Neural cell (in vitro differentiated cells): ENCODE data around the gene DDOST. TPM values are rescaled to one million over a fixed set of nuclear protein-coding genes. Genes with fewer than 3 reads are reported as not detected.

Experiments used
- H2AFZ ChIP-seq: fragments of 200-600, 300-800 bp; sonication (generic), shearing (Covaris generic); 2 replicates; pipeline ENCODE4 v1.6.0; 2014; ENCODE audit warnings: low read depth, mild to moderate bottlenecking, antibody characterized with exemption, low read length, moderate library complexity
- H3F3A ChIP-seq: fragments of 200-600 bp; shearing (Covaris generic); 2 replicates; pipeline ENCODE4 v1.6.1; 2016; ENCODE audit warnings: mild to moderate bottlenecking, moderate library complexity, mixed read lengths, antibody characterized with exemption, low read length; ENCODE audit not compliant: insufficient read depth, poor library complexity, severe bottlenecking
- H3K27ac ChIP-seq: fragments of 200-600, 300-800 bp; sonication (generic), shearing (Covaris generic); 2 replicates; pipeline ENCODE4 v1.5.1; 2014; ENCODE audit warnings: mild to moderate bottlenecking, low read length, moderate library complexity
- H3K27me3 ChIP-seq: fragments of 300-800, 200-600 bp; sonication (generic), shearing (Covaris generic); 2 replicates; pipeline ENCODE4 v1.6.0; 2014; ENCODE audit warnings: mild to moderate bottlenecking, low read depth, low read length, moderate library complexity; ENCODE audit not compliant: insufficient read depth
- H3K36me3 ChIP-seq: fragments of 300-800, 200-600 bp; sonication (generic), shearing (Covaris generic); 2 replicates; pipeline ENCODE4 v1.5.1; 2014; ENCODE audit warnings: mild to moderate bottlenecking, antibody characterized with exemption, low read length, moderate library complexity; ENCODE audit not compliant: insufficient read depth
- H3K4me2 ChIP-seq: fragments of 300-800, 200-600 bp; sonication (generic), shearing (Covaris generic); 2 replicates; pipeline ENCODE4 v1.6.0; 2014; ENCODE audit warnings: mild to moderate bottlenecking, low read length
- H3K4me3 ChIP-seq: fragments of 300-800, 200-600 bp; sonication (generic), shearing (Covaris generic); 2 replicates; pipeline ENCODE4 v1.5.1; 2014; ENCODE audit warnings: mild to moderate bottlenecking, low read length, moderate library complexity
- H3K79me2 ChIP-seq: fragments of 200-600 bp; shearing (Covaris generic); replicated peaks from 2 replicates; pipeline ENCODE4 v1.6.0; 2014; ENCODE audit warnings: mild to moderate bottlenecking, low read length, moderate library complexity; ENCODE audit not compliant: insufficient read depth
- H3K9ac ChIP-seq: fragments of 300-800, 200-600 bp; sonication (generic), shearing (Covaris generic); 2 replicates; pipeline ENCODE4 v1.6.1; 2016; ENCODE audit warnings: mild to moderate bottlenecking, low read length, mixed read lengths
- H3K9me2 ChIP-seq: fragments of 200-600 bp; shearing (Covaris generic); 2 replicates; pipeline ENCODE4 v1.6.1; 2016; ENCODE audit warnings: mild to moderate bottlenecking, low read length, mixed read lengths; ENCODE audit not compliant: insufficient read depth
- H3K9me3 ChIP-seq: fragments of 200-600, 300-800 bp; sonication (generic), shearing (Covaris generic); 2 replicates; pipeline ENCODE4 v1.6.1; 2016; ENCODE audit warnings: mild to moderate bottlenecking, mixed run types, low read length, moderate library complexity, mixed read lengths
- H4K20me1 ChIP-seq: fragments of 200-600 bp; shearing (Covaris generic); 2 replicates; pipeline ENCODE4 v1.6.1; 2016; ENCODE audit warnings: mild to moderate bottlenecking, mixed run types; ENCODE audit not compliant: insufficient read depth
- EP300 ChIP-seq: fragments of 450-650 bp; conservative IDR thresholded peaks from 2 replicates; pipeline ENCODE4 v1.6.1; 2014; ENCODE audit warnings: antibody characterized with exemption, mild to moderate bottlenecking, moderate library complexity; ENCODE audit not compliant: poor library complexity, severe bottlenecking
- EZH2 ChIP-seq: fragments of 200-600, 300-800 bp; shearing (Covaris generic), sonication (generic); IDR thresholded peaks from 2 replicates; pipeline ENCODE4 v1.6.1; 2014; ENCODE audit warnings: antibody characterized with exemption, low read length, borderline replicate concordance, mild to moderate bottlenecking; ENCODE audit not compliant: insufficient read depth, poor library complexity, severe bottlenecking
- MXI1 ChIP-seq: fragments of 450-650 bp; conservative IDR thresholded peaks from 2 replicates; pipeline ENCODE4 v1.6.1; 2014; ENCODE audit warnings: antibody characterized with exemption, mild to moderate bottlenecking; ENCODE audit not compliant: poor library complexity, severe bottlenecking
- POLR2AphosphoS5 ChIP-seq: IDR thresholded peaks from 2 replicates; pipeline ENCODE4 v1.6.1; 2012
- RAD21 ChIP-seq: fragments of 450-650 bp; conservative IDR thresholded peaks from 2 replicates; pipeline ENCODE4 v1.6.1; 2014; ENCODE audit warnings: antibody characterized with exemption, mild to moderate bottlenecking, moderate library complexity
- SMC3 ChIP-seq: fragments of 450-650 bp; conservative IDR thresholded peaks from 2 replicates; pipeline ENCODE4 v1.6.1; 2014; ENCODE audit warnings: antibody characterized with exemption, mild to moderate bottlenecking, moderate library complexity; ENCODE audit not compliant: poor library complexity
- TAF1 ChIP-seq: IDR thresholded peaks from 2 replicates; pipeline ENCODE4 v1.6.1; 2012; ENCODE audit warnings: low read depth
- polyA plus RNA-seq: library from polyadenylated mRNA; depleted of rRNA; stranded (reverse); fragments of >200 nt; gene quantifications from 2 replicates; pipeline ENCODE4 v1.2.3, GENCODE V29; 2014
- TF ChIP-seq, protein P1 (sequence below): fragments of 450-650 bp; IDR thresholded peaks from 2 replicates; pipeline ENCODE4 v1.5.1; 2014; ENCODE audit warnings: antibody characterized with exemption, mild to moderate bottlenecking, moderate library complexity; ENCODE audit not compliant: poor library complexity, severe bottlenecking
- TF ChIP-seq, protein P2 (sequence below): IDR thresholded peaks from 2 replicates; pipeline ENCODE4 v1.6.1; 2012; ENCODE audit warnings: borderline replicate concordance

DDOST gene
- polyA plus RNA-seq, 1 donor from 2014 or later = 177 TPM

DNA sequence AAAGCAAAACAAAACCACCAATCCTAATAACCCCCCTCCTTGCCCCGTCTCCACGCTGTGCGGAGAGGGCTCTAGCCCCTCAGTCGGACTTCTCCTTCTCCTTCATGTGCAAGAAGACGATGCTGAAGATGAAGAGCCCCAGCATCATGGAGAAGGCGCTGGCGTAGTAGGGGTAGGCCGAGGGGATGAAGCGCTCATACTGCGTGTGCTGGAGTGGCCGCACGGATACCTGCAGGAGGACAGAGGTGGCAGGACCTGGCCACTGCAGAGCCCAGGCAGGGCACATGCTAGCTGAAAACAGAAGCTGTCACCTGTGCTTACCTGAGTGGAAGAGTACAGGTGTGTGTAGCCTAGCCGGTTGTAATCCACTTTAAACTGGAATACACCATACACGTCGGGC, 8.9 kb downstream of the DDOST start:
- Histone ChIP-seq H3K4me2 (no peak overlapping the region), H3K9me2 (no peaks in the 10 kb centered on the region), H2AFZ (no peak overlapping the region), H3K9ac (no peak overlapping the region), H3K36me3 (no peaks in the 10 kb centered on the region), H4K20me1 (peaks cover 4% of the 10 kb centered on the region), H3K9me3 (no peaks in the 10 kb centered on the region), H3K4me3 (no peak overlapping the region), H3K79me2 (no peaks in the 10 kb centered on the region), H3K27ac (no peak overlapping the region), H3K27me3 (no peaks in the 10 kb centered on the region), H3F3A (no peaks in the 10 kb centered on the region)
- TF ChIP-seq EP300 = no peak
- TF ChIP-seq, protein P1, sequence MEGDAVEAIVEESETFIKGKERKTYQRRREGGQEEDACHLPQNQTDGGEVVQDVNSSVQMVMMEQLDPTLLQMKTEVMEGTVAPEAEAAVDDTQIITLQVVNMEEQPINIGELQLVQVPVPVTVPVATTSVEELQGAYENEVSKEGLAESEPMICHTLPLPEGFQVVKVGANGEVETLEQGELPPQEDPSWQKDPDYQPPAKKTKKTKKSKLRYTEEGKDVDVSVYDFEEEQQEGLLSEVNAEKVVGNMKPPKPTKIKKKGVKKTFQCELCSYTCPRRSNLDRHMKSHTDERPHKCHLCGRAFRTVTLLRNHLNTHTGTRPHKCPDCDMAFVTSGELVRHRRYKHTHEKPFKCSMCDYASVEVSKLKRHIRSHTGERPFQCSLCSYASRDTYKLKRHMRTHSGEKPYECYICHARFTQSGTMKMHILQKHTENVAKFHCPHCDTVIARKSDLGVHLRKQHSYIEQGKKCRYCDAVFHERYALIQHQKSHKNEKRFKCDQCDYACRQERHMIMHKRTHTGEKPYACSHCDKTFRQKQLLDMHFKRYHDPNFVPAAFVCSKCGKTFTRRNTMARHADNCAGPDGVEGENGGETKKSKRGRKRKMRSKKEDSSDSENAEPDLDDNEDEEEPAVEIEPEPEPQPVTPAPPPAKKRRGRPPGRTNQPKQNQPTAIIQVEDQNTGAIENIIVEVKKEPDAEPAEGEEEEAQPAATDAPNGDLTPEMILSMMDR = no peak
- TF ChIP-seq POLR2AphosphoS5 = no peak

DNA sequence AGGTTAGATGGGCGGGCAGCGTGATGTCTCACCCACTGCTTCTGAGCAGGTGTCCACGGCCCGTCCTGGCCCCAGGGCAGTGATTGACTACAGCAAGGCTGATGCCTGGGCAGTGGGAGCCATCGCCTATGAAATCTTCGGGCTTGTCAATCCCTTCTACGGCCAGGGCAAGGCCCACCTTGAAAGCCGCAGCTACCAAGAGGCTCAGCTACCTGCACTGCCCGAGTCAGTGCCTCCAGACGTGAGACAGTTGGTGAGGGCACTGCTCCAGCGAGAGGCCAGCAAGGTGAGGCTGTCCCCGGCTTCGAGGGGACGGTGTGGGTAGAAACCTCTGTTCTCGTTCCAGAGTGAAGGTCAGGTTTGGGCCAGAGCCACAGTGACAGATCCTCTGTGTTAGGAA, 12.2 kb downstream of the DDOST start:
- Histone ChIP-seq H3K27ac (no peak overlapping the region), H3F3A (no peaks in the 10 kb centered on the region), H3K4me3 (no peak overlapping the region), H3K36me3 (no peaks in the 10 kb centered on the region), H3K4me2 (no peak overlapping the region), H3K27me3 (no peaks in the 10 kb centered on the region), H3K9ac (no peak overlapping the region), H3K79me2 (no peaks in the 10 kb centered on the region), H2AFZ (no peak overlapping the region), H3K9me3 (no peaks in the 10 kb centered on the region), H4K20me1 (no peaks in the 10 kb centered on the region), H3K9me2 (no peaks in the 10 kb centered on the region)
- no peak for TF ChIP-seq RAD21
- TF ChIP-seq EP300 = no peak
- TF ChIP-seq, protein P2, sequence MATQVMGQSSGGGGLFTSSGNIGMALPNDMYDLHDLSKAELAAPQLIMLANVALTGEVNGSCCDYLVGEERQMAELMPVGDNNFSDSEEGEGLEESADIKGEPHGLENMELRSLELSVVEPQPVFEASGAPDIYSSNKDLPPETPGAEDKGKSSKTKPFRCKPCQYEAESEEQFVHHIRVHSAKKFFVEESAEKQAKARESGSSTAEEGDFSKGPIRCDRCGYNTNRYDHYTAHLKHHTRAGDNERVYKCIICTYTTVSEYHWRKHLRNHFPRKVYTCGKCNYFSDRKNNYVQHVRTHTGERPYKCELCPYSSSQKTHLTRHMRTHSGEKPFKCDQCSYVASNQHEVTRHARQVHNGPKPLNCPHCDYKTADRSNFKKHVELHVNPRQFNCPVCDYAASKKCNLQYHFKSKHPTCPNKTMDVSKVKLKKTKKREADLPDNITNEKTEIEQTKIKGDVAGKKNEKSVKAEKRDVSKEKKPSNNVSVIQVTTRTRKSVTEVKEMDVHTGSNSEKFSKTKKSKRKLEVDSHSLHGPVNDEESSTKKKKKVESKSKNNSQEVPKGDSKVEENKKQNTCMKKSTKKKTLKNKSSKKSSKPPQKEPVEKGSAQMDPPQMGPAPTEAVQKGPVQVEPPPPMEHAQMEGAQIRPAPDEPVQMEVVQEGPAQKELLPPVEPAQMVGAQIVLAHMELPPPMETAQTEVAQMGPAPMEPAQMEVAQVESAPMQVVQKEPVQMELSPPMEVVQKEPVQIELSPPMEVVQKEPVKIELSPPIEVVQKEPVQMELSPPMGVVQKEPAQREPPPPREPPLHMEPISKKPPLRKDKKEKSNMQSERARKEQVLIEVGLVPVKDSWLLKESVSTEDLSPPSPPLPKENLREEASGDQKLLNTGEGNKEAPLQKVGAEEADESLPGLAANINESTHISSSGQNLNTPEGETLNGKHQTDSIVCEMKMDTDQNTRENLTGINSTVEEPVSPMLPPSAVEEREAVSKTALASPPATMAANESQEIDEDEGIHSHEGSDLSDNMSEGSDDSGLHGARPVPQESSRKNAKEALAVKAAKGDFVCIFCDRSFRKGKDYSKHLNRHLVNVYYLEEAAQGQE = no peak
- TF ChIP-seq SMC3 = no peak
- TF ChIP-seq EZH2 = no peak
- no peak for TF ChIP-seq TAF1
- no peak for TF ChIP-seq POLR2AphosphoS5
- TF ChIP-seq, protein P1 = no peak
- TF ChIP-seq MXI1 = no peak
